Fibroblast of lung (primary cell): ENCODE data around the gene MPRIP. TPM values are rescaled to one million over a fixed set of nuclear protein-coding genes. Genes with fewer than 3 reads are reported as not detected.

Experiments used
- DNase-seq, 2 donors: peaks; one replicate each; pipeline versions ENCODE4 v3.0.0 to v3.0.0-alpha.2; 2010; ENCODE audit warnings: low read depth in 2 of 2
- H2AFZ ChIP-seq: 2 replicates; pipeline ENCODE4 v1.5.1; 2012; ENCODE audit warnings: low read length, control low read depth, inconsistent platforms
- H3K27ac ChIP-seq: 2 replicates; pipeline ENCODE4 v1.5.1; 2011; ENCODE audit warnings: low read length, control low read depth; ENCODE audit not compliant: insufficient read depth
- H3K27me3 ChIP-seq: 2 replicates; pipeline ENCODE4 v1.5.1; 2011; ENCODE audit warnings: mild to moderate bottlenecking, low read length; ENCODE audit not compliant: control insufficient read depth, insufficient read depth
- H3K36me3 ChIP-seq: 2 replicates; pipeline ENCODE4 v1.5.1; 2011; ENCODE audit warnings: low read length; ENCODE audit not compliant: control insufficient read depth, insufficient read depth
- H3K4me1 ChIP-seq: 2 replicates; pipeline ENCODE4 v1.5.1; 2011; ENCODE audit warnings: low read length; ENCODE audit not compliant: control insufficient read depth, insufficient read depth; ENCODE audit errors: extremely low read depth
- H3K4me2 ChIP-seq: 2 replicates; pipeline ENCODE4 v1.5.1; 2011; ENCODE audit warnings: low read length, control low read depth; ENCODE audit not compliant: insufficient read depth; ENCODE audit errors: extremely low read depth
- H3K4me3 ChIP-seq, 4 experiments: fragments of 200-600 bp in 1 of 4; sonication (generic) in 1 of 4; replicated peaks in 1 of 4; 2 replicates each; pipeline ENCODE4 v1.5.1; 2011 to 2016; ENCODE audit warnings: low read length in 4 of 4, low read depth in 3 of 4, mild to moderate bottlenecking in 3 of 4, control low read depth in 2 of 4, inconsistent platforms in 1 of 4, mixed read lengths in 1 of 4; ENCODE audit not compliant: insufficient read depth in 1 of 4; ENCODE audit errors: control extremely low read depth in 1 of 4
- H3K79me2 ChIP-seq: 2 replicates; pipeline ENCODE4 v1.5.1; 2012; ENCODE audit warnings: mild to moderate bottlenecking, low read length, inconsistent platforms; ENCODE audit not compliant: control insufficient read depth, insufficient read depth
- H3K9ac ChIP-seq: 2 replicates; pipeline ENCODE4 v1.5.1; 2011; ENCODE audit warnings: mild to moderate bottlenecking, low read length, control low read depth; ENCODE audit not compliant: insufficient read depth
- H3K9me3 ChIP-seq: 2 replicates; pipeline ENCODE4 v1.5.1; 2012; ENCODE audit warnings: low read depth, low read length; ENCODE audit not compliant: control insufficient read depth, insufficient read depth
- H4K20me1 ChIP-seq: 2 replicates; pipeline ENCODE4 v1.5.1; 2011; ENCODE audit warnings: low read length; ENCODE audit not compliant: control insufficient read depth, insufficient read depth; ENCODE audit errors: extremely low read depth
- EZH2 ChIP-seq: IDR thresholded peaks from 2 replicates; pipeline ENCODE4 v1.5.1; 2012; ENCODE audit warnings: low read length, control low read depth, mild to moderate bottlenecking; ENCODE audit errors: missing control alignments
- polyA plus RNA-seq, 2 donors: library from polyadenylated mRNA; depleted of rRNA in 1 of 2; stranded (reverse) in 1 of 2; unstranded in 1 of 2; fragments of >200 nt; gene quantifications; 2 replicates each; pipeline ENCODE4 v1.2.1, GENCODE V29; 2011 to 2012; ENCODE audit warnings: missing spikeins in 1 of 2
- total RNA-seq: library from RNA; depleted of rRNA; stranded (reverse); fragments of >200 nt; gene quantifications from 2 replicates; pipeline ENCODE4 v1.2.1, GENCODE V29; 2014
- TF ChIP-seq, protein P1 (sequence below), 2 donors: IDR thresholded peaks in 1 of 2; conservative IDR thresholded peaks in 1 of 2; 1 replicate in 1 of 2; 2 replicates in 1 of 2; pipeline ENCODE4 v1.5.1; 2011 to 2012; ENCODE audit warnings: low read length in 2 of 2, control low read depth in 1 of 2, inconsistent platforms in 1 of 2, low read depth in 1 of 2, mild to moderate bottlenecking in 1 of 2

MPRIP gene
- total and polyA plus RNA-seq, 2 donors (not counting 1 experiment from before 2014, with no cell fraction given) = 104 to 124 TPM

DNA sequence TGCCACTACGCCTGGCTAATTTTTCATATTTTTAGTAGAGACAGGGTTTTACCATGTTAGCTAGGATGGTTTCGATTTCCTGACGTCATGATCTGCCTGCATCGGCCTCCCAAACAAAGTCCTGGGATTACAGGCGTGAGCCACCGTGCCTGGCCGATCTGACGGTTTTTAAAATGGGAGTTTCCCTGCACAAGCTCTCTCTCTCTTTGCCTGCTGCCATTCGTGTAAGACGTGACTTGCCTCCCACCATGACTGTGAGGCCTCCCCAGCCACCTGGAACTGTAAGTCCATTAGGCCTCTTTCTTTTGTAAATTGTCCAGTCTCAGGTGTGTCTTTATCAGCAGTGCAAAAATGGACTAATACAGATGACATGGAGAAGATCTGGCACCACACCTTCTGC, 199.4 kb downstream of the MPRIP start:
- Histone ChIP-seq H3K27me3 (no peaks in the 10 kb centered on the region), H3K27ac (no peak overlapping the region), H2AFZ (no peak overlapping the region), H3K79me2 (peaks cover 3% of the 10 kb centered on the region), H4K20me1 (no peaks in the 10 kb centered on the region), H3K4me3 (no peak overlapping the region), H3K4me2 (no peak overlapping the region), H3K9me3 (no peaks in the 10 kb centered on the region), H3K4me1 (no peaks in the 10 kb centered on the region), H3K9ac (no peak overlapping the region), H3K36me3 (no peaks in the 10 kb centered on the region)
- TF ChIP-seq, protein P1, sequence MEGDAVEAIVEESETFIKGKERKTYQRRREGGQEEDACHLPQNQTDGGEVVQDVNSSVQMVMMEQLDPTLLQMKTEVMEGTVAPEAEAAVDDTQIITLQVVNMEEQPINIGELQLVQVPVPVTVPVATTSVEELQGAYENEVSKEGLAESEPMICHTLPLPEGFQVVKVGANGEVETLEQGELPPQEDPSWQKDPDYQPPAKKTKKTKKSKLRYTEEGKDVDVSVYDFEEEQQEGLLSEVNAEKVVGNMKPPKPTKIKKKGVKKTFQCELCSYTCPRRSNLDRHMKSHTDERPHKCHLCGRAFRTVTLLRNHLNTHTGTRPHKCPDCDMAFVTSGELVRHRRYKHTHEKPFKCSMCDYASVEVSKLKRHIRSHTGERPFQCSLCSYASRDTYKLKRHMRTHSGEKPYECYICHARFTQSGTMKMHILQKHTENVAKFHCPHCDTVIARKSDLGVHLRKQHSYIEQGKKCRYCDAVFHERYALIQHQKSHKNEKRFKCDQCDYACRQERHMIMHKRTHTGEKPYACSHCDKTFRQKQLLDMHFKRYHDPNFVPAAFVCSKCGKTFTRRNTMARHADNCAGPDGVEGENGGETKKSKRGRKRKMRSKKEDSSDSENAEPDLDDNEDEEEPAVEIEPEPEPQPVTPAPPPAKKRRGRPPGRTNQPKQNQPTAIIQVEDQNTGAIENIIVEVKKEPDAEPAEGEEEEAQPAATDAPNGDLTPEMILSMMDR (conservative IDR thresholded peaks at IDR 0.05 in 1 of 2, IDR thresholded peaks at IDR 0.05 in 1 of 2; ENCODE audit: low read depth in 1 of 2, low read length in 2 of 2) = no peak
- TF ChIP-seq EZH2 = no peak
- DNase-seq = no peak

DNA sequence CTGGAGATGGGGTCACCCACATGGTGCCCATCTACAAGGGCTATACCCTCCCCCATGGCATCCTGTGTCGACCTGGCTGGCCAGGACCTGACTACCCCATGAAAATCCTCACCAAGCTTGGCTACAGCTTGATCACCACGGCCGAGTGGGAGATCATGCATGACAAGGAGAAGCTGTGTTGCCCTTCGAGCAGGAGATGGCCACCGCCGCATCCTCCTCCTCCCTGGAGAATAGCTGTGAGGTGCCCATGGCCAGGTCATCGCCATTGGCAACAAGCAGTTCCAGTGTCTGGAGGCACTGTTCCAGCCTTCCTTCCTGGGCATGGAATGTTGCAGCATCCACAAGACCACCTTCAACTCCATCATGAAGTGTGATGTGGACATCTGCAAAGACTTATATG, 200.0 kb downstream of the MPRIP start:
- Histone ChIP-seq H3K9ac (no peak overlapping the region), H3K27me3 (no peaks in the 10 kb centered on the region), H3K36me3 (peaks cover 3% of the 10 kb centered on the region), H3K27ac (no peak overlapping the region), H3K9me3 (no peaks in the 10 kb centered on the region), H3K4me2 (no peak overlapping the region), H2AFZ (no peak overlapping the region), H3K4me3 (no peak overlapping the region), H4K20me1 (no peaks in the 10 kb centered on the region), H3K4me1 (no peaks in the 10 kb centered on the region), H3K79me2 (no peaks in the 10 kb centered on the region)
- no peak for TF ChIP-seq EZH2
- TF ChIP-seq, protein P1 (conservative IDR thresholded peaks at IDR 0.05 in 1 of 2, IDR thresholded peaks at IDR 0.05 in 1 of 2; ENCODE audit: low read depth in 1 of 2, low read length in 2 of 2) = no peak
- DNase-seq = no peak

Other genes starting within 250 kb of the MPRIP start
- gene TNFRSF13B, start 70.3 kb upstream of the MPRIP start, total RNA-seq = not detected in 2 replicates
- gene TNFRSF13B, start 70.3 kb upstream of the MPRIP start, polyA plus RNA-seq = not detected in 2 replicates
- 6.7 and 7.8 TPM in 2 replicates for gene PLD6, start 163.9 kb downstream of the MPRIP start, total RNA-seq
- gene PLD6, start 163.9 kb downstream of the MPRIP start, polyA plus RNA-seq = 2.5 and 4.7 TPM in 2 replicates
- 66.5 and 68.5 TPM in 2 replicates for gene FLCN, start 194.7 kb downstream of the MPRIP start, total RNA-seq
- gene FLCN, start 194.7 kb downstream of the MPRIP start, polyA plus RNA-seq = 16.4 and 17.5 TPM in 2 replicates
- 59.8 and 62.3 TPM in 2 replicates for gene COPS3, start 238.8 kb downstream of the MPRIP start, total RNA-seq
- 80.6 and 99.6 TPM in 2 replicates for gene COPS3, start 238.8 kb downstream of the MPRIP start, polyA plus RNA-seq